Astrocyte (in vitro differentiated cells and primary cell): ENCODE measurements around the gene SOHLH2. TPM values are rescaled to one million over a fixed set of nuclear protein-coding genes. Genes with fewer than 3 reads are reported as not detected.

Experiments
- DNase-seq: peaks from one replicate; pipeline ENCODE4 v3.0.0-alpha.2; 2010; ENCODE audit warnings: low read depth
- FAIRE-seq: peaks from 2 replicates; lab custom pipeline; 2011; peaks lifted over from hg19 to GRCh38; lab: Jason Lieb, UNC
- H2AFZ ChIP-seq: 2 replicates; pipeline ENCODE4 v1.6.0; 2012; ENCODE audit warnings: low read depth, low read length, inconsistent platforms
- H3K27ac ChIP-seq: 2 replicates; pipeline ENCODE4 v1.5.1; 2011; ENCODE audit warnings: low read depth, low read length, inconsistent platforms
- H3K27me3 ChIP-seq: 2 replicates; pipeline ENCODE4 v1.6.0; 2011; ENCODE audit warnings: low read length, inconsistent platforms; ENCODE audit not compliant: insufficient read depth
- H3K36me3 ChIP-seq: 2 replicates; pipeline ENCODE4 v1.5.1; 2011; ENCODE audit warnings: low read length, inconsistent platforms; ENCODE audit not compliant: insufficient read depth
- H3K4me1 ChIP-seq: 2 replicates; pipeline ENCODE4 v1.5.1; 2011; ENCODE audit warnings: low read length, inconsistent platforms; ENCODE audit not compliant: insufficient read depth
- H3K4me2 ChIP-seq: 2 replicates; pipeline ENCODE4 v1.6.0; 2012; ENCODE audit warnings: low read length, inconsistent platforms
- H3K4me3 ChIP-seq: 2 replicates; pipeline ENCODE4 v1.5.1; 2011; ENCODE audit warnings: low read depth, mild to moderate bottlenecking, low read length, inconsistent platforms; ENCODE audit not compliant: insufficient read depth
- H3K79me2 ChIP-seq: 2 replicates; pipeline ENCODE4 v1.6.0; 2012; ENCODE audit warnings: mild to moderate bottlenecking, low read length, inconsistent platforms; ENCODE audit not compliant: insufficient read depth
- H3K9ac ChIP-seq: 2 replicates; pipeline ENCODE4 v1.6.0; 2012; ENCODE audit warnings: mild to moderate bottlenecking, low read length, inconsistent platforms
- H3K9me3 ChIP-seq: 2 replicates; pipeline ENCODE4 v1.5.1; 2012; ENCODE audit warnings: low read depth, mild to moderate bottlenecking, low read length, inconsistent platforms; ENCODE audit not compliant: insufficient read depth
- H4K20me1 ChIP-seq: 2 replicates; pipeline ENCODE4 v1.6.0; 2012; ENCODE audit warnings: low read length, inconsistent platforms; ENCODE audit not compliant: insufficient read depth
- H3K27ac Mint-ChIP-seq: one replicate; pipeline ENCODE4 v1.8.0; 2021; ENCODE audit warnings: mild to moderate bottlenecking, mixed read lengths; ENCODE audit not compliant: unreplicated experiment
- H3K27me3 Mint-ChIP-seq: one replicate; pipeline ENCODE4 v1.8.0; 2021; ENCODE audit warnings: low read depth, mixed read lengths; ENCODE audit not compliant: unreplicated experiment
- H3K36me3 Mint-ChIP-seq: one replicate; pipeline ENCODE4 v1.8.0; 2021; ENCODE audit warnings: low read depth, mixed read lengths; ENCODE audit not compliant: unreplicated experiment
- H3K4me1 Mint-ChIP-seq: one replicate; pipeline ENCODE4 v1.8.0; 2021; ENCODE audit warnings: low read depth, mixed read lengths; ENCODE audit not compliant: unreplicated experiment
- H3K4me3 Mint-ChIP-seq: one replicate; pipeline ENCODE4 v1.8.0; 2021; ENCODE audit warnings: mild to moderate bottlenecking, moderate library complexity, mixed read lengths; ENCODE audit not compliant: unreplicated experiment
- H3K9me3 Mint-ChIP-seq: one replicate; pipeline ENCODE4 v1.8.0; 2021; ENCODE audit warnings: mild to moderate bottlenecking, mixed read lengths; ENCODE audit not compliant: unreplicated experiment
- CTCF ChIP-seq: IDR thresholded peaks from 2 replicates; pipeline ENCODE4 v1.5.1; 2011; ENCODE audit warnings: low read depth, mild to moderate bottlenecking, inconsistent platforms, low read length, moderate library complexity; ENCODE audit not compliant: insufficient read depth
- EZH2 ChIP-seq: IDR thresholded peaks from 2 replicates; pipeline ENCODE4 v1.6.1; 2012; ENCODE audit warnings: mild to moderate bottlenecking, low read length, inconsistent platforms; ENCODE audit not compliant: insufficient read depth
- total RNA-seq: library from RNA; stranded (reverse); gene quantifications from 2 replicates; pipeline ENCODE4 v1.2.1, GENCODE V29; 2021

SOHLH2 gene
- total RNA-seq, 1 donor from 2014 or later = not detected

- no peak overlapping the region for H3K4me2 ChIP-seq
- Mint-ChIP-seq H3K27ac (no peak overlapping the region), H3K27me3 (no peaks in the 10 kb centered on the region), H3K36me3 (no peaks in the 10 kb centered on the region), H3K4me1 (peaks cover 3% of the 10 kb centered on the region), H3K9me3 (no peaks in the 10 kb centered on the region), H3K4me3 (no peak overlapping the region)
- FAIRE-seq (no peak), DNase-seq (no peak)
- no peak overlapping the region for H2AFZ ChIP-seq
- H3K79me2 ChIP-seq = no peaks in the 10 kb centered on the region
- no peak overlapping the region for H3K9ac ChIP-seq
- H4K20me1 ChIP-seq = no peaks in the 10 kb centered on the region
- no peaks in the 10 kb centered on the region for H3K4me1 ChIP-seq
- H3K27ac ChIP-seq = no peak overlapping the region
- no peaks in the 10 kb centered on the region for H3K36me3 ChIP-seq
- TF ChIP-seq CTCF (no peak), EZH2 (no peak)
- no peaks in the 10 kb centered on the region for H3K27me3 ChIP-seq
- no peak overlapping the region for H3K4me3 ChIP-seq
- no peaks in the 10 kb centered on the region for H3K9me3 ChIP-seq
Observed at GRCh38 chr13:36217456-36217855, 3.1 kb upstream of the SOHLH2 start.

GRCh38 chr13:36212789-36213188, 1.6 kb downstream of the SOHLH2 start:
- no peaks in the 10 kb centered on the region for H3K27me3 Mint-ChIP-seq
- no peak overlapping the region for H3K4me3 Mint-ChIP-seq
- Histone ChIP-seq H4K20me1 (no peaks in the 10 kb centered on the region), H3K4me2 (no peak overlapping the region), H3K27ac (no peak overlapping the region), H3K79me2 (no peaks in the 10 kb centered on the region), H3K27me3 (no peaks in the 10 kb centered on the region), H2AFZ (no peak overlapping the region), H3K9ac (no peak overlapping the region), H3K4me3 (no peak overlapping the region), H3K9me3 (no peaks in the 10 kb centered on the region), H3K36me3 (no peaks in the 10 kb centered on the region), H3K4me1 (no peaks in the 10 kb centered on the region)
- DNase-seq = no peak
- TF ChIP-seq CTCF (no peak), EZH2 (no peak)
- peaks cover 3% of the 10 kb centered on the region for H3K4me1 Mint-ChIP-seq
- H3K9me3 Mint-ChIP-seq = peaks cover 4% of the 10 kb centered on the region
- FAIRE-seq = no peak
- H3K36me3 Mint-ChIP-seq = no peaks in the 10 kb centered on the region
- no peak overlapping the region for H3K27ac Mint-ChIP-seq

- H3K9me3 Mint-ChIP-seq = peaks cover 4% of the 10 kb centered on the region
- no peaks in the 10 kb centered on the region for H4K20me1 ChIP-seq
- TF ChIP-seq CTCF (no peak), EZH2 (no peak)
- no peak for FAIRE-seq
- no peaks in the 10 kb centered on the region for H3K4me1 ChIP-seq
- no peaks in the 10 kb centered on the region for H3K27me3 Mint-ChIP-seq
- H3K79me2 ChIP-seq = no peaks in the 10 kb centered on the region
- H3K9ac ChIP-seq = no peak overlapping the region
- no peak overlapping the region for H3K4me2 ChIP-seq
- H3K9me3 ChIP-seq = no peaks in the 10 kb centered on the region
- H3K4me3 ChIP-seq = no peak overlapping the region
- no peak overlapping the region for H3K4me3 Mint-ChIP-seq
- no peaks in the 10 kb centered on the region for H3K36me3 ChIP-seq
- H3K4me1 Mint-ChIP-seq = no peaks in the 10 kb centered on the region
- no peaks in the 10 kb centered on the region for H3K36me3 Mint-ChIP-seq
- DNase-seq = no peak
- H3K27ac ChIP-seq = no peak overlapping the region
- H3K27ac Mint-ChIP-seq = no peak overlapping the region
- no peak overlapping the region for H2AFZ ChIP-seq
- no peaks in the 10 kb centered on the region for H3K27me3 ChIP-seq
Observed at GRCh38 chr13:36211567-36211966, 2.8 kb downstream of the SOHLH2 start.
